ENCODE results near the gene UTS2R. TPM values are rescaled to one million over a fixed set of nuclear protein-coding genes. Genes with fewer than 3 reads are reported as not detected.
A peak's percentile ranks its signal among the peaks of the same experiment; 100 is the strongest.
"Not testable (repeated sequence)": the region's sequence is repeated elsewhere in the genome, so short reads cannot be mapped to it uniquely, and the experiment has no call there.

Gene UTS2R
- polyA plus RNA-seq, 1 donor: 0.40 TPM

GRCh38 chr17:82408288-82408937, 36.8 kb downstream of the UTS2R start:
- DNase-seq: no peak

DNA sequence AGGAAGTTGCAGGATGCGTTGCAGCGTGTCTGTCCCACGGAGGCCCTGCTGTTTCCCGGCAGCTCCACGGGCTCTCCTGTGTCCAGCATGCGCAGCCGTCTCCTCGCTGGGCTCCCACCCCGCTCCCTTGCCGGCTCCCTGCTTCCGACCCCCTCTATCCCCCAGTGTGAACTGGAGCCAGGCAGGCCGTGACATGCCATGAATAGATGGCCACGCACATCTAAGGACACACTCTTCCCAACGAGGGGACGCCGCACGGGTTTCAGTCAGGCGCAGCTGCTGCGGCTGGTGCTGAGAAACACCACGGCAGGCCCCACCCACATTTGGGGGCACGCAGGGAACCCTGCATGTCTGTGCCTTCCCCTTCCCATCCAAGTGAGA, 37.4 kb downstream of the UTS2R start:
- DNase-seq: no peak

GRCh38 chr17:82410014-82410716, 38.6 kb downstream of the UTS2R start:
- no peak for DNase-seq

- no peak for DNase-seq
Measured at GRCh38 chr17:82411396-82412053, 40.0 kb downstream of the UTS2R start.

- DNase-seq: not testable (repeated sequence)
Measured at GRCh38 chr17:82412081-82412480, 40.5 kb downstream of the UTS2R start.

GRCh38 chr17:82412535-82413520, 41.3 kb downstream of the UTS2R start:
- no peak for DNase-seq

DNA sequence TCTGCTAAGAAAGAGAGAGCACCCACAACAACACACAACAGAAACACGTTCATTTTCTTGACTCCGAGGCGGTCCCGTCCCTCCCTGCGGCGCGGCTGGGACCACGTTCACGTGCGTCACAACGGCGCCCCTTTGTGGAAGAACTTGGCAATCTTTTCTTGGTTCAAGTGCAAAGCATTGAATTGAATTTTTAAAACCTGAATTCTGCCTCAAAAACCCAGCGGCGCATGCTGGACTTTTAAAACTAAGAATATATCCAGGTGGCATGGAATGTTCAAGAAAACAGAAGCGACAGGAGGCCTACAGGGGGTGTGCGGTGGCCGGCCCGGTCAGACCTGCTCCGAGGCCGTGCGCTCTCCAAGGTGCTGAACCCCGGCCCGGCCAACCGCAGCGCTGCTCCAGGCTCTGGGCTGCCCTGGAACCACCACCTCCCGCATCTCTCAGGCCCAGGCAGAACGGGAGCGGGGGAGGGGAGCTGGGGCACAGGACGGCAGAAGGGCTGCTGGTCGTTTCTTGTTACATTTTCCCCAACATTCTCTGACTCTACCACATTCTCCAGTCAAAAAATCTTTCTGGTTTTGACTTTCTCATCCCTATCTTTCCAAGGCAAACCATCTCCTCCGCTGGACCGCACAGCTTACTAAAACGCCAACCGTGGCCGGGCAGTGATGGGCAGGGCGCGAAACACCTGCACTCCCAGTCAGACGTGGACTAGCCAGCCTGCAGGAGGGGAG, 43.1 kb downstream of the UTS2R start:
- peak; percentile 76 for DNase-seq

DNA sequence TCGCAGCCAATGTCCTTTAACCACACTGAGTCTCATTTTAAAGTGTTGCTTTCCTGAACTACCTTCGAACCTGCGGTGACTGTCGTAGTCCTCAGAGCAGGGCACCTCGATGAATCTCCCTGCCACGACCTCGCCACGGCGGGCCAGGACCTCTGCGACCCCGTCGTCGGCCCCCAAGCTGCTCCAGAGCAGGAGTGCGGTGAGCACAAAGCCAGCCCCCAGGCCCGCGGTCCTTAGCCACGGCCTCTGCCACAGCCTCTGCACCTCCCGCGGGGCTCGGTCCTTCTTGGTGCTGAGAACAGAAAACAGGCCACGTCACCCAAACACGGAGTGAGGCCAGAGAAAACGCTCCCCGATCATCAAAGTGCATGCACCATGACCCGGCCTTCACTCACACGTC, 43.8 kb downstream of the UTS2R start:
- DNase-seq: no peak

- DNase-seq: no peak
Measured at GRCh38 chr17:82415786-82416185, 44.2 kb downstream of the UTS2R start.

- no peak for DNase-seq
Measured at GRCh38 chr17:82416264-82416663, 44.7 kb downstream of the UTS2R start.

DNA sequence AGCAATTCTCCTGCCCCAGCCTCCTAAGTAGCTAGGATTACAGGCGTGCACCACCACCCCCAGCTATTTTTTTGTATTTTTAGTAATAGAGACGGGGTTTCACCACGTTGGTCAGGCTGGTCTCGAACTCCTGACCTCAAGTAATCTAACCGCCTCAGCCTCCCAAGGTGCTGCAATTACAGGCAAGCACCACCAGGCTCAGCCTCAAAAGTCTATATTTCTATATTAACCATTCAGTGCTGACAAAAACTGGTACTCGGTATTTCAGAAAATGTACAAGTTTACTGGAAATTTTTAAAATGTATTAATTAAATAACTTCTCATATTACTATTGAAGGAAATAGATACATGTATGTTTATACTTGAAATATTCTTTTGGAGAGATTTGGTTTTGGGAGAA, 45.2 kb downstream of the UTS2R start:
- DNase-seq: no peak

DNA sequence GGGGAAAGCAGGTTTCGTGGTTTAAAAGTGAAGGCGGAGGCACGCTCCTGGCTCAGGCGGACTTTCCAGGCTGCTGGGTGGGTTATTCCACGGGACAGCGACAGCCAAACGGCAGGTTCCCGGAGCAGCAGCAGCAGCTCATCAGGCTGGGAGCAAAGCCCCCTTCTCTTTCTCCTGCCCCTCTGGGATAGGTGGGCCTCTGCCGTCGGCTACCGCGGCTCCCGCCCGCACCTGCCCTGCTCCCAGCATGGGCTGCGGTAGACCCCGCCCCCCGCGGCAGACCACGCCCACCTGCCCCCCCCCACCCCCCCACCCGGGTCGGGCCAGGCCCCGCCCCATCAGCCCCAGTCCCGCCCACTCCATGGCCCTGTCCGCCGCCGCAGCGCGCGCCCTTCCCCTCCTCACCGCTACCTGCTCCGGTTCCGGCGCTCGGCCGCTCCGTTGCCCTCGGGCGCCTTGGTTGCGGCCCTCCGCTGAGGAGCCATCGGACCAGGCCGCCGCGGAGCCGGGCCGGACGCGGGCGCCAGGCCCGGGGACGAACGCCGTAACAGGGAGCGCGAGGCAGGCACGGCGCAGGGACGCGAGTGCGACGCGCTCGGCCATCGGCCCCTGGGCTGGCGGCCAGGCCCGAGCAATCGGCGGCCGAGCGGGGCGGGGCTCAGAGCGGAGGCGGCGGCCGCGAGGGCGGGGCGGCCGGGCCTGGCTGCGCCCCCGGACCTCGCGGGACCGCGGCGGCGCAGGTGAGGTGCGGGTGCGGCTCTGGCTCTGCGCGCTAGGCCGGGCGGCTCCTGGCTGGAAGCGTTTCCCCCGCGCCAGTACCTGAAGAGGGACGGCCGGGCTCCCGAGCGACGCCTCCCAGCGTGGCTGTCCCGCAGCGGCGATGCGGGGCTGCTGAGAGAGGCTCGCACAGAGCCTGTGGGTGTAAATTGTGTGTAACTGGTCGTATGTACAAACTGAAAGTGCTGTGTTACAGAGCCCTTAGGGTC, 46.7 kb downstream of the UTS2R start, which contains the start of the genes HEXD and OGFOD3:
Gene HEXD (plus strand): TSS at position 347 of the 986 bp plus-strand sequence. CDS start 1,453 bp downstream, outside the sequence.
Gene OGFOD3 (minus strand): TSS at position 586 of the 986 bp plus-strand sequence. CDS start 101 bp downstream, at position 485.
- peak; percentile 87 for DNase-seq

DNA sequence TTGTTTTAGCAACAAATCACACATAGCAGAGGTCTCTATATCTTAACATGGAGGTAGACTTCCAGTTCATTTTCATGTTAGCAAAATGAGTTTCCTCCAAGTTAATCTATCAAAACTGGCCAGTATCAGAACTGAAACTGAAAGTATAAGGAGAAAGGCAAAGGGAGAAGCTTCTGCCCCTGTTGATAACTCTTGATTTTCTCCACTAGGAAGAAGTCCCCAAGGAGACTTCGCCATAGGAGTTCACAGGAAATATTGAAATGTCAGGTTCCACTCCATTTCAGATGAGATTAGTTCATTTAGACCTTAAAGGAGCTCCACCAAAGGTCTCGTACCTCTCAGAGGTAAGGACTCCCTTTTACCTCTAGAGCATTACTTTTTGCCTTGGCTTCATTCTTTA, 48.0 kb downstream of the UTS2R start:
- no peak for DNase-seq

DNA sequence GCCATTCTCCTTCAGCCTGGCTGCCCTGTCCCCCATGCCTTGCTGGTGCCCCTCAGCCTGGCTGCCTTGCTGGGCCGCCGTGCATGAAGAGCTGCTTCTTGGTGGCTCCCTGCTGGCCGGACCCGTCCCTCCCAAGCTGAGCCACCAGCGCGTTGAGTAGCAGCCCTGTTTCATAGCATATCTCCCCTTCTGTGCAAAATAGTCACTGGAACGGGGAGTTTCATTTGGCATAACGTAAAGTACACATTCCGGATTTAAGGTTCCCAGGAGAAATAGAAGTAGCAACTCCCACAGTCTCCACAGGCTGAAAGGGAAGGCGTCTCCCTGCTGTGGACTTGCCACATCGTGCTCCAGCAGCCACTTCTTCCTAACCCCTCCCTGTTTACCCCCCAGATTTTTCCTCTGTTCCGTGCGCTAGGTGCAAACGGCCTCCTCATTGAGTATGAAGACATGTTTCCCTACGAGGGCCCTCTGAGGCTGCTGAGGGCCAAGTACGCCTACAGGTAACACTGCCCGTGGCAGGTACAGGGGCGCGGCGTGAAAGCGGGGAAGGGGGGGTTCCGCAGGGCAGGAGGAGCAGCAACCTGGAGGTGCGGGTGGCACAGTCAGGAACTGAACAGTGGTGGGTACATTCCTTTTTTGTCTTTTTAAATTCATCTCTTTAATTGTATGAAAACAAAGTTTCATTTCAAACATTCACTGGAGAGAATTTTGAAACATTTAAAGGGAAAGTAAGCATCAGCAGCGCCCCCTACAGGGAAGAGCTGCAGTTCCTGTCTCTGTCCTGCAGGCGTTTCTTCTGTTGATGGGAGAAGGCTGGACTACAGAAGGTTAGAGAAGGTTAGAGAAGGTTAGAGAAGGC, 52.7 kb downstream of the UTS2R start:
- no peak for DNase-seq

DNA sequence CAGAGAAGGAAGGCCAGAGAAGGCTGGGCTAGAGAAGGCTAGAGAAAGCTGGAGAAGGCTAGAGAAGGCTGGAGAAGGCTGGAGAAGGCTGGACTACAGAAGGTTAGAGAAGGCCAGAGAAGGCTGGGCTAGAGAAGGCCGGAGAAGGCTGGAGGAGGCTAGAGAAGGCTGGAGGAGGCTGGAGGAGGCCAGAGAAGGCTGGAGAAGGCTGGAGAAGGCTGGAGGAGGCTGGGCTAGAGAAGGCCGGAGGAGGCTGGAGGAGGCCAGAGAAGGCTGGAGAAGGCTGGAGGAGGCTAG, 53.2 kb downstream of the UTS2R start:
- DNase-seq: no peak

All from left kidney (tissue), 2 donors.